ENCODE data around the gene CISD3. TPM values are rescaled to one million over a fixed set of nuclear protein-coding genes. Genes with fewer than 3 reads are reported as not detected.

CISD3 gene
- total RNA-seq, 1 donor from 2014 or later: 51.5 TPM

- no peak for DNase-seq (ENCODE audit: low spot score)
Observed at GRCh38 chr17:38773258-38773657, 43.1 kb downstream of the CISD3 start.

GRCh38 chr17:38777641-38778250, 47.6 kb downstream of the CISD3 start:
- DNase-seq (ENCODE audit: low spot score): no peak

GRCh38 chr17:38779965-38780752, 50.0 kb downstream of the CISD3 start:
- DNase-seq (ENCODE audit: low spot score): no peak

GRCh38 chr17:38783227-38783626, 53.1 kb downstream of the CISD3 start:
- DNase-seq (ENCODE audit: low spot score): no peak

Other genes starting within 250 kb of the CISD3 start
- gene SRCIN1, start 124.4 kb upstream of the CISD3 start, total RNA-seq: 4.5 TPM
- gene EPOP, start 55.4 kb upstream of the CISD3 start, total RNA-seq: 2.8 TPM
- gene MLLT6, start 25.1 kb upstream of the CISD3 start, total RNA-seq: 175 TPM
- 52.3 TPM for gene PCGF2, start 18.0 kb downstream of the CISD3 start, total RNA-seq
- gene PSMB3, start 22.4 kb downstream of the CISD3 start, total RNA-seq: 119 TPM
- 46.7 TPM for gene PIP4K2B, start 69.2 kb downstream of the CISD3 start, total RNA-seq
- 19.3 TPM for gene CWC25, start 95.0 kb downstream of the CISD3 start, total RNA-seq
- gene RPL23, start 123.4 kb downstream of the CISD3 start, total RNA-seq: 984 TPM
- 247 TPM for gene LASP1, start 139.7 kb downstream of the CISD3 start, total RNA-seq
- not detected for gene FBXO47, start 237.1 kb downstream of the CISD3 start, total RNA-seq

All from mucosa of gallbladder (tissue), 1 donor.